Fibroblast of villous mesenchyme (primary cell): Measurements from ENCODE around the gene ZNF101. TPM values are rescaled to one million over a fixed set of nuclear protein-coding genes. Genes with fewer than 3 reads are reported as not detected.

ENCODE experiments used
- DNase-seq: peaks from one replicate; pipeline ENCODE4 v3.0.0-alpha.2; 2010; ENCODE audit warnings: low read depth
- H3K4me3 ChIP-seq: 2 replicates; pipeline ENCODE4 v1.5.1; 2011; ENCODE audit warnings: low read depth, mild to moderate bottlenecking, low read length
- total RNA-seq: library from RNA; depleted of rRNA; stranded (reverse); fragments of >200 nt; gene quantifications from 2 replicates; pipeline ENCODE4 v1.2.3, GENCODE V29; 2012
- TF ChIP-seq, protein P1 (sequence below): IDR thresholded peaks from 2 replicates; pipeline ENCODE4 v1.5.1; 2012; ENCODE audit warnings: low read depth, mild to moderate bottlenecking, low read length; ENCODE audit not compliant: insufficient read depth

Gene ZNF101
- total RNA-seq, 1 donor, result 5.6 TPM

DNA sequence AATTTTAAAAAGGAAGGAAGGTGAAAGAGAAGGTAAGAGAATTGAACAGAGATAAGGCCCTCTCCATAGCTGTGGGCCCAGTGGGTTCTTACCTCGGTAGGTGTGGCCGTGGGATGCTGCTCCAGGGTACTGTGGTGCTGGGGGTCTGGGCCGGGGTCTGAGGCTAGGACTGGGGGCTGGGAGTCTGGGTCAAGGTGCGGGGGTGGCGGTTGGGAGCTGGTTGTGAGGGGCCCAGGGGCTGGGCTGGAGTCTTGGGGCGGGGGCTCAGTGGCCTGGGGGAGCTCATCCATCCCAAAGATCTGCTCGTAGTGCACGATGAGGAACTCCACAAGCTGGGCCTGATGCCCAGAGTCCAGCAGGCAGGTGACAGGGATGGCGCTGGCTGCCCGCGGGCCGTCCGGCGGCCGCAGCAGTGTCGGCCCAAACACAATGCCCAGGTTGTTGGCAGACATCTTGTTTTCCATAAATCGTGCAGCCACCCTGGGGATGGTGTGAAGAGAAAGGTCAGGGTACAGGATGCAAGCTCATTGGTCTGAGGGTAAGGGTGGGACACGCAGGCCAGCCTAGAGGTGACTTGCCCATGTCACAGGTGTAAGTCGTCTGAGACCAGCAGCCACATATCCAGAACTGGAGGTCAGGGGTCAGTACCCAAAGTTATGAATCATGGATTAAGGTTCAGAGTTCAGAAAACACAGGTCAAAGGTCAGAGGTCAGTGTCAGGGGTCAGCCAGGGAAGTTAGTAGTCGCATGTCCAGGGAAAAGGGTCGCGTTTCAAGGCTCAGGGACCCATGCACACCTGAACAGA, 34.7 kb upstream of the ZNF101 start:
- no peak for DNase-seq
- H3K4me3 ChIP-seq, result no peak overlapping the region
- TF ChIP-seq, protein P1, sequence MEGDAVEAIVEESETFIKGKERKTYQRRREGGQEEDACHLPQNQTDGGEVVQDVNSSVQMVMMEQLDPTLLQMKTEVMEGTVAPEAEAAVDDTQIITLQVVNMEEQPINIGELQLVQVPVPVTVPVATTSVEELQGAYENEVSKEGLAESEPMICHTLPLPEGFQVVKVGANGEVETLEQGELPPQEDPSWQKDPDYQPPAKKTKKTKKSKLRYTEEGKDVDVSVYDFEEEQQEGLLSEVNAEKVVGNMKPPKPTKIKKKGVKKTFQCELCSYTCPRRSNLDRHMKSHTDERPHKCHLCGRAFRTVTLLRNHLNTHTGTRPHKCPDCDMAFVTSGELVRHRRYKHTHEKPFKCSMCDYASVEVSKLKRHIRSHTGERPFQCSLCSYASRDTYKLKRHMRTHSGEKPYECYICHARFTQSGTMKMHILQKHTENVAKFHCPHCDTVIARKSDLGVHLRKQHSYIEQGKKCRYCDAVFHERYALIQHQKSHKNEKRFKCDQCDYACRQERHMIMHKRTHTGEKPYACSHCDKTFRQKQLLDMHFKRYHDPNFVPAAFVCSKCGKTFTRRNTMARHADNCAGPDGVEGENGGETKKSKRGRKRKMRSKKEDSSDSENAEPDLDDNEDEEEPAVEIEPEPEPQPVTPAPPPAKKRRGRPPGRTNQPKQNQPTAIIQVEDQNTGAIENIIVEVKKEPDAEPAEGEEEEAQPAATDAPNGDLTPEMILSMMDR, result no peak

DNA sequence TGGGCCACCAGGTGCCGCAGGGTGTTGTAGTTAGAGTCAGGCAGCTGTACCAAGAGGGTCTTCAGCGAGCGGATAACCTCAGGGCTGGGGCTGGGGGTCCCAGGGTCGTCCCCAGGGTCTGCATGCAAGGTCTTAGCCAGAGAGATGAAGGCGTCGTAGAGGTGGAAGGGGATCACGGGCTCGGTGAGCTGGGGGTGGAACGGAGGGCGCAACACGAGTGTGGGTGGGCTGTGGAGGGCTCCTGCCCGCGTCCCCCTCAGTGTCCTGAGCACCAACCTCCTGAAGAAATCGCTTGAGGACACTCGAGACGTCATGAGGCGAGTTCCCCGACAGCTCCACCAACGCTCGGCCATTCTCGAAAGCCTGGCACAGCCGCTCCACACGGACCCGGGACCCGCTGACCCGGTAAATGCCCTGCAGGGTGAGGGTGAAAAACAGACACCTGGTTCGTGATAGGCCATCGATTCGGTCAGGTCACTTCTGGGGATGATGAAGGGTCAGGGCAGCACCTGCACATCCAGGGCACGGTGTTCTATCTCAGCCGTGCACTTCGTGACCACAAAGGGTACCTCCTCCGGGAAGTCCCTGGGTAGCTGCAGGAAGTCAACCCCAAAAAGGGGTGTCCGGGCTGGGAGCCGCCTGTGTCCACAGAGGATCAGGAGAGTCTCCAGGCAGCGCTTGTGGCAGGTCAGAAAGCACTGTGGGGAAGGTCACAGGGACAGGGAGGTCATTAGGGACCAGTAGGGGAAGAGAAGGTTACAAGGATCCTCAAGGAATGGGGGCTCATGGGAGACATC, 33.9 kb upstream of the ZNF101 start:
- H3K4me3 ChIP-seq, result no peak overlapping the region
- DNase-seq, result no peak
- TF ChIP-seq, protein P1, result no peak

DNA sequence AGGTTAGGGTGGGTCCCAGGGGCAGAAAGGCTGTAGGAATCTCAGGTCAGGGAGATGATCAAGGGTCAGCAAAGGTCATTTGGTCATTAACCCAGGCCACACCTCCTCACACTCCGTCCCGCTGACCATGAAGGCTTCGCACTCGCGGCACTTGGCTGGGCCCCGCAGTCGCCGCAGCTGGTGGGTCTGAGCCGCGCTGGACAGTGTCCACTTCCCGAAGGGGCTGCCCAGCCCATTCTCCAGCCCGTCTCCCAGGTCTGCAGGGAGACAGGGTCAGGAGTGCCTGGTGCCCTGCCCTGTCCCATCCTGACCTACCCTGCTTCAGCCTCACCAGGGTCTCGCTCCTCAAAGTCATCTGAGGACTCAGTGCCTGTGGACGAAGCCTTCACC, 33.3 kb upstream of the ZNF101 start:
- DNase-seq, result no peak
- TF ChIP-seq, protein P1, result no peak
- H3K4me3 ChIP-seq, result no peak overlapping the region

DNA sequence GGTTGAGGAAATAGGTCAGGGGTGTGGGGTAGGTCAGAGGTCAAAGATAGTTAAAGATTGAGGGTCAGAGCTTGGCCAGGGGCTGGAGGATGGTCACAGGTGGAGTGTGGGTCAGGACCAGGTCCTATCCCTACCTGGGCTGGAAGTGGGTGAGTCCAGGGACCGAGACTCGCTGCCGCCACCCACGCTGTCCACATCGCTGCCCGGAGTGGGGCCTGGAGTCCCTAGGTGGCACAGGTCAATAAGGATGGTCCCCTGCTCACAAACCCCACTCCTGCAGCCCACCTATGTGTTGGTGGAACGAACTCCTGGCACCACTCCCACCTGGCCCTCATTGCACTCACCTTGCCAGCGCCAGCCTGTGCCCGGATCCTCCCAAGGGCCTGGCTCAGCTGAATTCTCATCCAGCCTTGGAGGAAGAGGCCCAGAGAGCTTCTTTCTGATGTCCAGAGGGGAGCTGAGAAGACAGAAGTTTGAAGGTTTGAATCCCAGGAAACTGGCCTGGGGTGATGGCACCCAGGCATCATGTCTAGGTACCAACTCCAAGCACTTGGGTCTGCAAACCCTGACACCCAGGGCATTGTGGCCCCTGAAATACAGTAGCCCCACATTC, 32.0 kb upstream of the ZNF101 start:
- no peak overlapping the region for H3K4me3 ChIP-seq
- no peak for DNase-seq
- TF ChIP-seq, protein P1, result no peak

DNA sequence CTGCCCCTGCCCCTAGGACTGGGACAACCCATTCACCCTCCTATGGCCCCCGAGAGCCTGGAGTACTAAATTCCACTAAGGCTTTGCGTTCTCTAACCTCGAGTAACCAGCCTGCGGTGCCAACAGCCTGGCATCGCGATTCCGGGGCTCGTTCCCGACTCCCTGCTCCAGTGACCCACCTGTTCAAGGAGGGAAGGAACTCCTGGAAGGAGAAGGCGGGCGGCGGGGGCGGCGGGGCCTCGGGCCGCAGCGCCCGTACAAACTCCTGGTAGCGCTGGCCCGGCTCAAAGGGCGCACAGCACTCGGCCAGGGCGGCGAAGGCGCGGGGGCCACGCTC, 31.5 kb upstream of the ZNF101 start:
- no peak for DNase-seq
- TF ChIP-seq, protein P1, result no peak
- no peak overlapping the region for H3K4me3 ChIP-seq

DNA sequence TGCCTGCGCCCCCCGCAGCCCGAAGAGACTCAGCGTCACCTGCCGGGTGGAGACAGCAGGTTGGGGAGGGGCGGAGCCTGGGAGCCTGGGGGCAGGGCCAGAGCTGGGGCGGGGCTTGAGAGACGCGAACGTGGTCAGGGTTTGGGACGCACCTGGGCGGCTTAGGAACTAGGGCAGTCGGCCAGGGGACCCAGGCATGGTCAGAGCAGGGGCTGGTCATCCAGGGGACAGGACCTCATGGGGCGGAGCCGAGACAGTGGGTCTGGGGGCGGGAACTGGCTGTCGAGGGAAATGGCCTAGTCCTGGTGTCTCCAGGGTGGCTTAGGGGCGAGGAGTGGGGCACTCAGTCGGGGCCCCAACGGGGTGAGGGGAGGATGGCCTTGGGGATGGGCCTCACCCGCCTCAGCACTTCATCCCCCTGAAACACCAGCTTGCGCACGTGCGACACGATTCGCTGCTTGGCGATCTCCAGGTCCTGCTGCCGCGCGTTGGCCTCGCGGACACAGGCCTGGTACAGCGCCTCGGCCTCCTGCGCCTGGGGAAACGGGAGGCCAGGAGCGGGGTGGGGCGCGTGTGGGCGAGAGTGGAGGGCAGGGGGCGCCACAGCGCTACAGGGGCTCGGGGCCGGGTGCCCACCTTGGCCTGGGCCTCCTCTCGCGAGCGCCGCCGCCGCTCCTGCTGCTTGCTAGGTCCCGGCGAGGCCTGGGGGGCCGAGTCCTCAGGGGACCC, 31.0 kb upstream of the ZNF101 start:
- H3K4me3 ChIP-seq, result no peak overlapping the region
- TF ChIP-seq, protein P1, result no peak
- DNase-seq, result no peak
